K562 (cell line): ENCODE measurements around the gene CYP4V2. TPM values are rescaled to one million over a fixed set of nuclear protein-coding genes. Genes with fewer than 3 reads are reported as not detected.

Source experiments
- ATAC-seq: fragments of 200-7000 bp; cut with Tn5 transposase; 3 replicates; pipeline ENCODE4 v1.9.1; 2020; ENCODE audit warnings: moderate library complexity
- BruUV-seq: library from RNA; stranded (reverse); fragments of 400-500 nt; replicated peaks from 2 replicates; lab custom pipeline; 2021; lab: Mats Ljungman, UMichigan
- CTCF ChIA-PET: fragments of 300-600 bp; formaldehyde crosslinking; extraction: SDS; loops from one replicate; lab custom pipeline; 2021; ENCODE audit warnings: low intra/inter-chr PET ratio; lab: Yijun Ruan, JAX
- POLR2A ChIA-PET: fragments of 300-600, 350-650 bp; sonication (Branson Sonifier 250); formaldehyde crosslinking; extraction: SDS; loops from one replicate; lab custom pipeline; 2021; ENCODE audit warnings: antibody characterized with exemption, inconsistent platforms; lab: Yijun Ruan, JAX
- DNase-seq, 4 experiments: peaks; one replicate each; pipeline versions ENCODE4 v3.0.0 to v3.0.0-alpha.2; 2011 to 2018; ENCODE audit warnings: low spot score in 3 of 4, mixed read lengths in 3 of 4; ENCODE audit errors: extremely low read depth in 1 of 4
- FAIRE-seq: peaks from 2 replicates; lab custom pipeline; 2011; peaks lifted over from hg19 to GRCh38; lab: Jason Lieb, UNC
- H2AFZ ChIP-seq: 2 replicates; pipeline ENCODE4 v1.6.0; 2011; ENCODE audit warnings: low read depth, low read length, control low read depth, inconsistent platforms
- H3K27ac ChIP-seq: fragments of 200-600 bp; 3 replicates; pipeline ENCODE4 v1.8.0; 2011; ENCODE audit warnings: low read depth, mild to moderate bottlenecking, control low read depth, inconsistent platforms, low read length, moderate library complexity, mixed read lengths; ENCODE audit errors: extremely low read depth
- H3K27me3 ChIP-seq, 2 experiments: fragments of 300-600 bp in 1 of 2; 2 replicates in 1 of 2; 3 replicates in 1 of 2; pipeline versions ENCODE4 v1.6.0 to v1.8.0; 2011; ENCODE audit warnings: inconsistent platforms in 2 of 2, low read length in 2 of 2, mild to moderate bottlenecking in 1 of 2, mixed read lengths in 1 of 2, moderate library complexity in 1 of 2; ENCODE audit not compliant: control insufficient read depth in 2 of 2, insufficient read depth in 2 of 2
- H3K36me3 ChIP-seq: fragments of 300-600 bp; 3 replicates; pipeline ENCODE4 v1.8.0; 2011; ENCODE audit warnings: mild to moderate bottlenecking, low read length, inconsistent platforms; ENCODE audit not compliant: control insufficient read depth, insufficient read depth
- H3K4me1 ChIP-seq, 2 experiments: fragments of 200-600 bp in 1 of 2; replicated peaks in 1 of 2; 2 replicates in 1 of 2; 3 replicates in 1 of 2; pipeline versions ENCODE4 v1.5.1 to v1.8.0; 2011; ENCODE audit warnings: inconsistent platforms in 2 of 2, low read length in 2 of 2, mild to moderate bottlenecking in 1 of 2, mixed read lengths in 1 of 2, moderate library complexity in 1 of 2; ENCODE audit not compliant: control insufficient read depth in 2 of 2, insufficient read depth in 2 of 2
- H3K4me2 ChIP-seq: 2 replicates; pipeline ENCODE4 v1.6.1; 2011; ENCODE audit warnings: low read length, control low read depth, inconsistent platforms, mixed read lengths; ENCODE audit not compliant: insufficient read depth
- H3K4me3 ChIP-seq: fragments of 200-600 bp; sonication (generic), shearing (Covaris generic); 2 replicates; pipeline ENCODE4 v1.5.1; 2016; ENCODE audit warnings: control low read depth, inconsistent platforms
- H3K79me2 ChIP-seq: fragments of 200-600 bp; 3 replicates; pipeline ENCODE4 v1.8.0; 2011; ENCODE audit warnings: low read length, inconsistent platforms; ENCODE audit not compliant: control insufficient read depth, insufficient read depth
- H3K9ac ChIP-seq, 2 experiments: 2 replicates each; pipeline versions ENCODE4 v1.6.0 to v1.6.1; 2011; ENCODE audit warnings: low read depth in 2 of 2, low read length in 2 of 2, control low read depth in 1 of 2, inconsistent platforms in 1 of 2, mild to moderate bottlenecking in 1 of 2, mixed read lengths in 1 of 2; ENCODE audit not compliant: insufficient read depth in 1 of 2
- H3K9me1 ChIP-seq: one replicate; pipeline ENCODE4 v1.6.0; 2011; ENCODE audit warnings: inconsistent platforms, mild to moderate bottlenecking, low read length, moderate library complexity; ENCODE audit not compliant: control insufficient read depth, insufficient read depth
- H3K9me3 ChIP-seq: replicated peaks from 2 replicates; pipeline ENCODE4 v1.5.1; 2011; ENCODE audit warnings: low read depth, low read length, inconsistent platforms; ENCODE audit not compliant: control insufficient read depth, insufficient read depth
- H4K20me1 ChIP-seq: replicated peaks from 2 replicates; pipeline ENCODE4 v1.6.1; 2011; ENCODE audit warnings: low read length, inconsistent platforms, mixed read lengths; ENCODE audit not compliant: control insufficient read depth, insufficient read depth
- ARHGAP35 ChIP-seq: fragments of 450-650 bp; IDR thresholded peaks from 2 replicates; pipeline ENCODE4 v1.6.1; 2018; ENCODE audit not compliant: partially characterized antibody
- CBX1 ChIP-seq: sonication (generic); IDR thresholded peaks from 2 replicates; pipeline ENCODE4 v1.6.1; 2016; ENCODE audit warnings: antibody characterized with exemption, low read depth, mild to moderate bottlenecking
- FOXK2 ChIP-seq, 2 experiments: fragments of 450-650 bp; IDR thresholded peaks in 1 of 2; conservative IDR thresholded peaks in 1 of 2; 2 replicates each; pipeline ENCODE4 v1.6.1; 2016; ENCODE audit warnings: low read depth in 2 of 2, mild to moderate bottlenecking in 1 of 2
- MYC ChIP-seq, 2 experiments: fragments of 250-450 bp in 1 of 2; sonication (Bioruptor Pico) in 1 of 2; IDR thresholded peaks; 2 replicates each; pipeline versions ENCODE4 v1.5.1 to v1.6.1; 2012 to 2021; ENCODE audit warnings: low read depth in 2 of 2, borderline replicate concordance in 1 of 2, improper control_type of control experiment in 1 of 2, low read length in 1 of 2, mild to moderate bottlenecking in 1 of 2, moderate library complexity in 1 of 2
- NFE2L1 ChIP-seq: fragments of 450-650 bp; IDR thresholded peaks from 2 replicates; pipeline ENCODE4 v1.6.1; 2016; ENCODE audit warnings: missing genetic modification characterization, low read depth, mild to moderate bottlenecking, missing compliant biosample characterization, moderate library complexity, borderline replicate concordance
- SAFB2 ChIP-seq: fragments of 200-400 bp; formaldehyde crosslinking; IDR thresholded peaks from 2 replicates; pipeline ENCODE4 v1.6.1; 2018; ENCODE audit warnings: borderline replicate concordance, low read length, low read depth, moderate library complexity; ENCODE audit not compliant: severe bottlenecking
- SMAD2 ChIP-seq: fragments of 150-350 bp; IDR thresholded peaks from 2 replicates; pipeline ENCODE4 v1.6.1; 2014; ENCODE audit warnings: low read depth, mild to moderate bottlenecking, low read length
- TSHZ1 ChIP-seq: fragments of 250-450 bp; sonication (Bioruptor Pico); IDR thresholded peaks from 2 replicates; pipeline ENCODE4 v1.4.0; 2020; ENCODE audit warnings: mild to moderate bottlenecking, moderate library complexity
- XRCC5 ChIP-seq: fragments of 200-400 bp; formaldehyde crosslinking; IDR thresholded peaks from 2 replicates; pipeline ENCODE4 v1.6.1; 2017; ENCODE audit warnings: low read depth, mild to moderate bottlenecking, low read length
- ZNF253 ChIP-seq: fragments of 250-450 bp; sonication (Bioruptor Pico); conservative IDR thresholded peaks from 2 replicates; pipeline ENCODE4 v1.6.1; 2021; ENCODE audit warnings: mild to moderate bottlenecking
- ZNF717 ChIP-seq: fragments of 250-450 bp; sonication (Bioruptor Pico); IDR thresholded peaks from 2 replicates; pipeline ENCODE4 v1.5.0; 2021
- WGBS: fragments of 100-300 bp; shearing (Covaris generic); methylation state at CpG from one replicate; pipeline ENCODE4 v1.1.6; 2016; ENCODE audit warnings: low coverage, mixed read lengths; ENCODE audit not compliant: insufficient coverage; ENCODE audit errors: missing lambda C conversion rate; 5-methylcytosine and 5-hydroxymethylcytosine counted together
- in situ Hi-C: fragments of 300-500 bp; cut with MboI; formaldehyde crosslinking; loops from 4 replicates; pipeline ENCODE4 v1.15.0; 2018; ENCODE audit warnings: inconsistent platforms, mixed read lengths
- intact Hi-C: fragments of 100-400 bp; cut with micrococcal nuclease; formaldehyde crosslinking; loops from 2 replicates; pipeline ENCODE4 v1.14.2; 2022
- polyA plus RNA-seq, 8 experiments: library from polyadenylated mRNA; depleted of rRNA in 4 of 8; stranded (reverse) in 5 of 8; unstranded in 3 of 8; fragments of >200 nt; fragmentation: Nextera tagmentation in 2 of 8; fragmentation: Illumina TruSeq in 1 of 8; extraction: Ambion mirVana in 2 of 8; extraction: Trizol in 1 of 8; gene quantifications; 2 replicates each; pipeline versions ENCODE4 v1.2.1 to v1.2.3, GENCODE V29; 2011 to 2014; ENCODE audit warnings: inconsistent platforms in 1 of 8, missing spikeins in 1 of 8
- total RNA-seq, 7 experiments: library from RNA; depleted of rRNA in 6 of 7; stranded (reverse); fragments of >200 nt in 6 of 7; fragmentation: Illumina TruSeq in 2 of 7; extraction: Trizol in 2 of 7; gene quantifications; 2 replicates each; pipeline versions ENCODE4 v1.2.1 to v1.2.3, GENCODE V29; 2011 to 2021; ENCODE audit warnings: low replicate concordance in 1 of 7
- TF ChIP-seq, protein P1 (sequence below): fragments of 450-650 bp; formaldehyde crosslinking; IDR thresholded peaks from 2 replicates; pipeline ENCODE4 v1.4.0; 2020; ENCODE audit warnings: mild to moderate bottlenecking

Gene CYP4V2
- total and polyA plus RNA-seq, 9 of the 15 experiments (the other 6 are each of a cell fraction or from before 2014, with no cell fraction given): 1.1 to 8.3 (median 3.9) TPM

GRCh38 chr4:186250760-186251159 is 59.4 kb downstream of the CYP4V2 start:
- H3K9ac ChIP-seq: no peak overlapping the region
- in situ Hi-C loops: no loop called here
- no peak overlapping the region for H3K4me2 ChIP-seq
- H3K4me1 ChIP-seq: no peaks in the 10 kb centered on the region
- CTCF ChIA-PET: no interaction called here
- TF ChIP-seq SAFB2: no peak
- no peak for TF ChIP-seq NFE2L1 (tag)
- no peak for TF ChIP-seq MYC (IDR thresholded peaks at IDR 0.05; ENCODE audit: low read depth, low read length)
- no peak for TF ChIP-seq MYC (CRISPR knock-in tag; IDR thresholded peaks at IDR 0.05; ENCODE audit: borderline replicate concordance, low read depth)
- TF ChIP-seq ARHGAP35: no peak
- TF ChIP-seq, protein P1, sequence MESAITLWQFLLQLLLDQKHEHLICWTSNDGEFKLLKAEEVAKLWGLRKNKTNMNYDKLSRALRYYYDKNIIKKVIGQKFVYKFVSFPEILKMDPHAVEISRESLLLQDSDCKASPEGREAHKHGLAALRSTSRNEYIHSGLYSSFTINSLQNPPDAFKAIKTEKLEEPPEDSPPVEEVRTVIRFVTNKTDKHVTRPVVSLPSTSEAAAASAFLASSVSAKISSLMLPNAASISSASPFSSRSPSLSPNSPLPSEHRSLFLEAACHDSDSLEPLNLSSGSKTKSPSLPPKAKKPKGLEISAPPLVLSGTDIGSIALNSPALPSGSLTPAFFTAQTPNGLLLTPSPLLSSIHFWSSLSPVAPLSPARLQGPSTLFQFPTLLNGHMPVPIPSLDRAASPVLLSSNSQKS (CRISPR knock-in tag): no peak
- no peak for TF ChIP-seq SMAD2
- TF ChIP-seq FOXK2 (conservative IDR thresholded peaks at IDR 0.05 in 1 of 2, IDR thresholded peaks at IDR 0.05 in 1 of 2; ENCODE audit: low read depth in 2 of 2): no peak
- TF ChIP-seq ZNF717 (CRISPR knock-in tag): no peak
- no peak for TF ChIP-seq XRCC5
- no peak for TF ChIP-seq ZNF253 (CRISPR knock-in tag)
- TF ChIP-seq CBX1: no peak
- no peak for TF ChIP-seq TSHZ1 (CRISPR knock-in tag)
- no peak overlapping the region for H3K4me3 ChIP-seq
- BruUV-seq: no TSS peak
- WGBS: 0% methylated on average over 2 of the region's 2 CpGs
- no peaks in the 10 kb centered on the region for H4K20me1 ChIP-seq
- DNase-seq (no peak), FAIRE-seq (no peak), ATAC-seq (no peak)
- H3K9me1 ChIP-seq: no peaks in the 10 kb centered on the region
- H3K27ac ChIP-seq: no peak overlapping the region
- H3K36me3 ChIP-seq: no peaks in the 10 kb centered on the region
- no peaks in the 10 kb centered on the region for H3K9me3 ChIP-seq
- H2AFZ ChIP-seq: no peak overlapping the region
- no peaks in the 10 kb centered on the region for H3K79me2 ChIP-seq
- peaks cover 0 to 18% of the 10 kb centered on the region in 2 experiments; a peak in 4 of 5 replicates for H3K27me3 ChIP-seq
- intact Hi-C loops: loop anchor here (10.0 kb wide), 1 partner anchor 186 kb away; the partner anchor contains the start of gene TLR3
- POLR2A ChIA-PET: no interaction called here
